HG02981 (cell line): ENCODE data around the gene NRCAM.

Experiments used
- ATAC-seq: cut with Tn5 transposase; IDR thresholded peaks from one replicate; pipeline ENCODE4 v1.9.1; 2021; ENCODE audit warnings: mild to moderate bottlenecking, moderate library complexity; ENCODE audit not compliant: unreplicated experiment

The NRCAM gene

GRCh38 chr7:108137993-108138392, 318.2 kb downstream of the NRCAM start:
- ATAC-seq: no peak

- no peak for ATAC-seq
These were observed 319.2 kb downstream of the NRCAM start for GRCh38 chr7:108137040-108137439.

GRCh38 chr7:108136191-108136688, 320.0 kb downstream of the NRCAM start:
- ATAC-seq: peak; percentile 21

GRCh38 chr7:108135446-108136190, 320.6 kb downstream of the NRCAM start:
- ATAC-seq: peak; percentile 92

- ATAC-seq: no peak
These were observed 321.8 kb downstream of the NRCAM start for GRCh38 chr7:108134486-108134885.

GRCh38 chr7:108132551-108133265, 323.5 kb downstream of the NRCAM start:
- no peak for ATAC-seq

- ATAC-seq: no peak
These were observed 326.0 kb downstream of the NRCAM start, which contains the start of gene LAMB4 for GRCh38 chr7:108130261-108130660. Gene LAMB4, minus strand, starts transcription at chr7:108130361. Its CDS starts 7,197 bp downstream, at chr7:108123164.

- no peak for ATAC-seq
These were observed 326.9 kb downstream of the NRCAM start for GRCh38 chr7:108129018-108129965.

GRCh38 chr7:108128514-108128913, 327.7 kb downstream of the NRCAM start:
- no peak for ATAC-seq

- ATAC-seq: no peak
These were observed 328.8 kb downstream of the NRCAM start for GRCh38 chr7:108127461-108127860.

GRCh38 chr7:108124820-108125219, 331.4 kb downstream of the NRCAM start:
- no peak for ATAC-seq

GRCh38 chr7:108122181-108122580, 334.1 kb downstream of the NRCAM start:
- ATAC-seq: no peak

GRCh38 chr7:108120933-108121332, 335.3 kb downstream of the NRCAM start:
- ATAC-seq: no peak

GRCh38 chr7:108120196-108120595, 336.0 kb downstream of the NRCAM start:
- ATAC-seq: no peak

GRCh38 chr7:108118959-108119358, 337.3 kb downstream of the NRCAM start:
- ATAC-seq: no peak

- peak; percentile 84 for ATAC-seq
These were observed 342.0 kb downstream of the NRCAM start for GRCh38 chr7:108114117-108114841.

GRCh38 chr7:108112683-108113082, 343.6 kb downstream of the NRCAM start:
- ATAC-seq: no peak

GRCh38 chr7:108109221-108109908, 346.9 kb downstream of the NRCAM start:
- no peak for ATAC-seq

- ATAC-seq: no peak
These were observed 348.1 kb downstream of the NRCAM start for GRCh38 chr7:108108131-108108530.

- ATAC-seq: no peak
These were observed 351.9 kb downstream of the NRCAM start for GRCh38 chr7:108104324-108104723.
